HepG2 (cell line): Measurements from ENCODE around the gene TARBP2. TPM values are rescaled to one million over a fixed set of nuclear protein-coding genes. Genes with fewer than 3 reads are reported as not detected.

Experiments used
- ARID4A ChIP-seq: sonication (generic); formaldehyde crosslinking; IDR thresholded peaks from 2 replicates; pipeline ENCODE4 v1.5.0; 2020; ENCODE audit warnings: mild to moderate bottlenecking, missing genetic modification reagents, borderline replicate concordance
- CAMTA2 ChIP-seq: sonication (generic); formaldehyde crosslinking; IDR thresholded peaks from 2 replicates; pipeline ENCODE4 v1.4.0; 2020; ENCODE audit warnings: mild to moderate bottlenecking, missing genetic modification reagents, borderline replicate concordance
- GPN1 ChIP-seq: sonication (generic); formaldehyde crosslinking; IDR thresholded peaks from 2 replicates; pipeline ENCODE4 v1.5.1; 2020; ENCODE audit warnings: missing genetic modification reagents, borderline replicate concordance
- PHF8 ChIP-seq: sonication (generic); formaldehyde crosslinking; IDR thresholded peaks from 2 replicates; pipeline ENCODE4 v1.5.0; 2020; ENCODE audit warnings: missing genetic modification reagents
- REL ChIP-seq: sonication (generic); formaldehyde crosslinking; conservative IDR thresholded peaks from 2 replicates; pipeline ENCODE4 v1.8.0; 2022; ENCODE audit warnings: mild to moderate bottlenecking, missing genetic modification reagents, moderate library complexity
- SALL1 ChIP-seq: sonication (generic); formaldehyde crosslinking; IDR thresholded peaks from 2 replicates; pipeline ENCODE4 v1.8.0; 2022; ENCODE audit warnings: mild to moderate bottlenecking, missing genetic modification reagents
- SNAI1 ChIP-seq: sonication (generic); formaldehyde crosslinking; IDR thresholded peaks from 2 replicates; pipeline ENCODE4 v1.5.0; 2020; ENCODE audit warnings: mild to moderate bottlenecking, missing genetic modification reagents, borderline replicate concordance
- STAT5B ChIP-seq: sonication (generic); formaldehyde crosslinking; IDR thresholded peaks from 2 replicates; pipeline ENCODE4 v1.4.0; 2020; ENCODE audit warnings: missing genetic modification reagents
- ZFY ChIP-seq: sonication (generic); formaldehyde crosslinking; IDR thresholded peaks from 2 replicates; pipeline ENCODE4 v1.4.0; 2020; ENCODE audit warnings: missing genetic modification reagents
- ZNF329 ChIP-seq: sonication (generic); formaldehyde crosslinking; IDR thresholded peaks from 2 replicates; pipeline ENCODE4 v1.9.0; 2021; ENCODE audit warnings: low read depth, mild to moderate bottlenecking, missing genetic modification reagents
- ZNF513 ChIP-seq: sonication (generic); formaldehyde crosslinking; conservative IDR thresholded peaks from 2 replicates; pipeline ENCODE4 v1.5.0; 2020; ENCODE audit warnings: missing genetic modification reagents
- ZNF562 ChIP-seq: sonication (generic); formaldehyde crosslinking; IDR thresholded peaks from 2 replicates; pipeline ENCODE4 v1.8.0; 2022; ENCODE audit warnings: missing genetic modification reagents, borderline replicate concordance
- ZNF883 ChIP-seq: sonication (generic); formaldehyde crosslinking; IDR thresholded peaks from 2 replicates; pipeline ENCODE4 v1.5.1; 2020; ENCODE audit warnings: mild to moderate bottlenecking, missing genetic modification reagents; ENCODE audit errors: not compliant biosample characterization
- polyA plus RNA-seq, 8 experiments: library from polyadenylated mRNA; depleted of rRNA in 3 of 8; stranded (reverse) in 7 of 8; unstranded in 1 of 8; fragments of >200 nt; fragmentation: Illumina TruSeq in 4 of 8; extraction: Trizol in 4 of 8; gene quantifications; 2 replicates each; pipeline versions ENCODE4 v1.2.1 to v1.2.3, GENCODE V29; 2011 to 2016; ENCODE audit warnings: low read depth in 4 of 8, missing spikeins in 1 of 8, mixed read lengths in 1 of 8; ENCODE audit not compliant: insufficient read depth in 1 of 8
- total RNA-seq, 5 experiments: library from RNA; depleted of rRNA; stranded (reverse); fragments of >200 nt; fragmentation: Illumina TruSeq; extraction: Trizol; gene quantifications; 2 replicates each; pipeline ENCODE4 v1.2.3, GENCODE V29; 2016; ENCODE audit warnings: low read depth in 1 of 5
- TF ChIP-seq, protein P1 (sequence below): sonication (generic); formaldehyde crosslinking; IDR thresholded peaks from 2 replicates; pipeline ENCODE4 v1.4.0; 2020; ENCODE audit warnings: missing genetic modification reagents, borderline replicate concordance
- TF ChIP-seq, protein P2 (sequence below): sonication (generic); formaldehyde crosslinking; IDR thresholded peaks from 2 replicates; pipeline ENCODE4 v1.5.1; 2020; ENCODE audit warnings: missing genetic modification reagents, mild to moderate bottlenecking, borderline replicate concordance

TARBP2 gene
- total and polyA plus RNA-seq, 2 of the 13 experiments (the other 11 are each of a cell fraction or from before 2014, with no cell fraction given): 47.0 to 55.5 TPM

DNA sequence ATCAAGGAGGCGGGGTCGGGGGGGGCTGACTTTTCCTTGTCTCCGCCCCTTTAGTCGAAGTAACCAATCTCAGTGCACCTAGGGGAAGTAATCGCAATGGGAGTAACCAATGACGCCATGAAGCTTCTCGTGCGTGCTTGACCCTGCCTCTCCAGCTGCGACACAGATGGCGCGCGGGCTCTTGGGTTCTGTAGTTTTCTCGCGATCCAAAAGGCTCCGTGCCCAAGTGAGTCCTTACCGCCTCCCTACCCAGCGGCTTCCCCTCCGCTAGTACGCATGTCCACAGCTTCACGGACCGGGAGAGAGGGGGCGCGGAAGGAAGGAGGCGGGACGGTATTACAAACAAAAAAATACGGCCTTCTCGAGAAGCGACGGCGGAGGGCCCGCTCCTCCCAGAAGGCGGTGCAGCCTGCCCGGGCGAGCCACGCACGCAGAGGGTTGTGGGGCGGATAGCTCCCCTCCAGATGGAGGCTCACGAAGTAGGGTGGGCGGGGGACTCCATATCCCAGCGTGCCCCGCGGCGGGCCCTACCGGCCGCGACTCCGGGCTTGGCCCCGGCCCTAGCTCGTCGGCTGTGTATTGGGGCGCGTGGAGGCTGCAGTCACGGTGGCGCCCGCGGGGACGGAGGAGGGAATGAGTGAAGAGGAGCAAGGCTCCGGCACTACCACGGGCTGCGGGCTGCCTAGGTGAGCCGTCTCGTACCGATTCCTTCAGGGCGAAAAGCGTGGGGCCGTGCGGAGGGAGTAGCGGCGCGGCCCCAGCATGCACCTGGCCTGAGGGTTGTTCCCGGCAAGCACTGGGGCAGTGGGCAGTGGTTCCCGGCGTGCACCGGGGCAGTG is at the start of gene TARBP2 (continued):
- TF ChIP-seq ARID4A: peak; percentile 86; the same call in 1 of the 2 replicates
- TF ChIP-seq STAT5B (CRISPR knock-in tag): no peak
- TF ChIP-seq ZFY: peak; percentile 99
- TF ChIP-seq REL (CRISPR knock-in tag): 0 out of 2 replicates have a peak, but pooled peaks have one; percentile 27
- TF ChIP-seq ZNF513 (CRISPR knock-in tag): peak; percentile 99
- TF ChIP-seq SNAI1: 0 out of 2 replicates have a peak, but pooled peaks have one; percentile 38
- TF ChIP-seq SALL1 (CRISPR knock-in tag): peak; percentile 77
- TF ChIP-seq PHF8 (CRISPR knock-in tag): peak; percentile 99
- TF ChIP-seq ZNF562 (CRISPR knock-in tag): no peak
- TF ChIP-seq, protein P1, sequence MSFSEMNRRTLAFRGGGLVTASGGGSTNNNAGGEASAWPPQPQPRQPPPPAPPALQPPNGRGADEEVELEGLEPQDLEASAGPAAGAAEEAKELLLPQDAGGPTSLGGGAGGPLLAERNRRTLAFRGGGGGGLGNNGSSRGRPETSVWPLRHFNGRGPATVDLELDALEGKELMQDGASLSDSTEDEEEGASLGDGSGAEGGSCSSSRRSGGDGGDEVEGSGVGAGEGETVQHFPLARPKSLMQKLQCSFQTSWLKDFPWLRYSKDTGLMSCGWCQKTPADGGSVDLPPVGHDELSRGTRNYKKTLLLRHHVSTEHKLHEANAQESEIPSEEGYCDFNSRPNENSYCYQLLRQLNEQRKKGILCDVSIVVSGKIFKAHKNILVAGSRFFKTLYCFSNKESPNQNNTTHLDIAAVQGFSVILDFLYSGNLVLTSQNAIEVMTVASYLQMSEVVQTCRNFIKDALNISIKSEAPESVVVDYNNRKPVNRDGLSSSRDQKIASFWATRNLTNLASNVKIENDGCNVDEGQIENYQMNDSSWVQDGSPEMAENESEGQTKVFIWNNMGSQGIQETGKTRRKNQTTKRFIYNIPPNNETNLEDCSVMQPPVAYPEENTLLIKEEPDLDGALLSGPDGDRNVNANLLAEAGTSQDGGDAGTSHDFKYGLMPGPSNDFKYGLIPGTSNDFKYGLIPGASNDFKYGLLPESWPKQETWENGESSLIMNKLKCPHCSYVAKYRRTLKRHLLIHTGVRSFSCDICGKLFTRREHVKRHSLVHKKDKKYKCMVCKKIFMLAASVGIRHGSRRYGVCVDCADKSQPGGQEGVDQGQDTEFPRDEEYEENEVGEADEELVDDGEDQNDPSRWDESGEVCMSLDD: 0 out of 2 replicates have a peak, but pooled peaks have one; percentile 46
- TF ChIP-seq ZNF883: peak; percentile 93
- TF ChIP-seq GPN1 (CRISPR knock-in tag): no peak
- 0 out of 2 replicates have a peak, but pooled peaks have one; percentile 33 for TF ChIP-seq CAMTA2
- peak; percentile 88 for TF ChIP-seq ZNF329
- TF ChIP-seq, protein P2, sequence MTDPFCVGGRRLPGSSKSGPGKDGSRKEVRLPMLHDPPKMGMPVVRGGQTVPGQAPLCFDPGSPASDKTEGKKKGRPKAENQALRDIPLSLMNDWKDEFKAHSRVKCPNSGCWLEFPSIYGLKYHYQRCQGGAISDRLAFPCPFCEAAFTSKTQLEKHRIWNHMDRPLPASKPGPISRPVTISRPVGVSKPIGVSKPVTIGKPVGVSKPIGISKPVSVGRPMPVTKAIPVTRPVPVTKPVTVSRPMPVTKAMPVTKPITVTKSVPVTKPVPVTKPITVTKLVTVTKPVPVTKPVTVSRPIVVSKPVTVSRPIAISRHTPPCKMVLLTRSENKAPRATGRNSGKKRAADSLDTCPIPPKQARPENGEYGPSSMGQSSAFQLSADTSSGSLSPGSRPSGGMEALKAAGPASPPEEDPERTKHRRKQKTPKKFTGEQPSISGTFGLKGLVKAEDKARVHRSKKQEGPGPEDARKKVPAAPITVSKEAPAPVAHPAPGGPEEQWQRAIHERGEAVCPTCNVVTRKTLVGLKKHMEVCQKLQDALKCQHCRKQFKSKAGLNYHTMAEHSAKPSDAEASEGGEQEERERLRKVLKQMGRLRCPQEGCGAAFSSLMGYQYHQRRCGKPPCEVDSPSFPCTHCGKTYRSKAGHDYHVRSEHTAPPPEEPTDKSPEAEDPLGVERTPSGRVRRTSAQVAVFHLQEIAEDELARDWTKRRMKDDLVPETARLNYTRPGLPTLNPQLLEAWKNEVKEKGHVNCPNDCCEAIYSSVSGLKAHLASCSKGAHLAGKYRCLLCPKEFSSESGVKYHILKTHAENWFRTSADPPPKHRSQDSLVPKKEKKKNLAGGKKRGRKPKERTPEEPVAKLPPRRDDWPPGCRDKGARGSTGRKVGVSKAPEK (CRISPR knock-in tag): no peak
